Esophagus squamous epithelium (tissue), 4 donors: ENCODE results near the gene AGL.

Experiments used
- POLR2A ChIP-seq, 4 donors: fragments of 450-650 bp; IDR thresholded peaks; one replicate each; pipeline ENCODE4 v1.6.1; 2017; ENCODE audit warnings: antibody characterized with exemption in 4 of 4, mild to moderate bottlenecking in 4 of 4, moderate library complexity in 3 of 4
- TF ChIP-seq, protein P1 (sequence below), 6 experiments: fragments of 450-650 bp in 4 of 6; fragments of 200-600 bp in 2 of 6; sonication (generic) in 2 of 6; IDR thresholded peaks; one replicate each; pipeline ENCODE4 v1.5.1; 2016 to 2019; ENCODE audit warnings: antibody characterized with exemption in 6 of 6, mild to moderate bottlenecking in 4 of 6, moderate library complexity in 4 of 6

DNA sequence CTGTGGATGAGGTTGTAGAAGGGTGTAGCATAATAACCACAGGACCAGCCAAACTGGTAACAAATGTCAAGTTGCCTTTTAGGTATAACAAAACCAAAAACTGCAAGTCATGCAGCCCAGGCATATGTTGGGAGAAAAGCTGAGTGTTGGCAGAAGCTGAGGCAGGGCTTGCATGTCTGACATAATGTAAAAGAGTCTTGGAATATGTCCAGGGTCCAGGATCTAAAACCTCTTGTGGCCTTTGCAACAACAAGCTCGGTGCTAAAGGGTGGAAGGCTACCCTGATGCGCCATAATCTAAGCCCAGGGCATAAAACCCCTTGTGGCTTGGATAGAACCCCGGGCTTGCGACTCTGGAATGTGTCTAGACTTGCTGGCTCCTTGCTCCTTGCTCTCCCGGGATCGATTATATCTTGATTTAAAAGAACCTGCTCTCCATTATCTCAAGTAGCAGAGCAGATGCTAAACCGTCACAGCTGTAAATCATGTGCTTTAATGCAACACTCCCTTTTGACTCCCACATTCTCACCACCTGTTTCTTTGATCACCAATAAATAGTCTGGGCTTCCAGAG lies 93.1 kb downstream of the AGL start:
- TF ChIP-seq, protein P1, sequence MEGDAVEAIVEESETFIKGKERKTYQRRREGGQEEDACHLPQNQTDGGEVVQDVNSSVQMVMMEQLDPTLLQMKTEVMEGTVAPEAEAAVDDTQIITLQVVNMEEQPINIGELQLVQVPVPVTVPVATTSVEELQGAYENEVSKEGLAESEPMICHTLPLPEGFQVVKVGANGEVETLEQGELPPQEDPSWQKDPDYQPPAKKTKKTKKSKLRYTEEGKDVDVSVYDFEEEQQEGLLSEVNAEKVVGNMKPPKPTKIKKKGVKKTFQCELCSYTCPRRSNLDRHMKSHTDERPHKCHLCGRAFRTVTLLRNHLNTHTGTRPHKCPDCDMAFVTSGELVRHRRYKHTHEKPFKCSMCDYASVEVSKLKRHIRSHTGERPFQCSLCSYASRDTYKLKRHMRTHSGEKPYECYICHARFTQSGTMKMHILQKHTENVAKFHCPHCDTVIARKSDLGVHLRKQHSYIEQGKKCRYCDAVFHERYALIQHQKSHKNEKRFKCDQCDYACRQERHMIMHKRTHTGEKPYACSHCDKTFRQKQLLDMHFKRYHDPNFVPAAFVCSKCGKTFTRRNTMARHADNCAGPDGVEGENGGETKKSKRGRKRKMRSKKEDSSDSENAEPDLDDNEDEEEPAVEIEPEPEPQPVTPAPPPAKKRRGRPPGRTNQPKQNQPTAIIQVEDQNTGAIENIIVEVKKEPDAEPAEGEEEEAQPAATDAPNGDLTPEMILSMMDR (IDR thresholded peaks at IDR 0.05): no peak
- no peak for TF ChIP-seq POLR2A (IDR thresholded peaks at IDR 0.05)
